GOT3 (cell line): ENCODE data around the gene INPP4B.

Experiments
- DNase-seq: peaks from one replicate; lab custom pipeline; 2025; ENCODE audit warnings: mixed read lengths; lab: John Stamatoyannopoulos, UW

Gene INPP4B

DNA sequence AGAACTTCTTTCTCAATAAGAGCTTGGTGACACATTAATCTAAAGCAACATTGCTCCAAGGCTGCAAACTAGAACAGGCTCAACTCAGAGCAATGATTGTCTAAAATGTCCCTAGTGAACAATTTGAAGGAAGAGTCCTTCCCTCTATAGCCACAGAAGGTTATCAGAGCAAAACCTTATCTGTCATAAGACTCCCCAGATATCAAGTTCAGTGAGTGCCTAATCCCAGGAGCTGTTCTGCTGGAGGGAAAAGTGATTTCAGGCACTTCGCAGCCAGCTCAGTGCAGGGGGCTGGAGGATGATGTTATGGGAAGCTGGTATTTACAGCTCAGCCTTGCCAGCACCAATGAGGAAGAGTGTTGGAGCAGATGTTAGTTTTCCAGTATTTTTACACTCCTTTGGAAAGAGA lies 497.5 kb downstream of the INPP4B start:
- DNase-seq: no peak

- DNase-seq: no peak
These were observed 498.9 kb downstream of the INPP4B start for GRCh38 chr4:142347241-142347640.

GRCh38 chr4:142345924-142346323 lies 500.2 kb downstream of the INPP4B start:
- DNase-seq: no peak

DNA sequence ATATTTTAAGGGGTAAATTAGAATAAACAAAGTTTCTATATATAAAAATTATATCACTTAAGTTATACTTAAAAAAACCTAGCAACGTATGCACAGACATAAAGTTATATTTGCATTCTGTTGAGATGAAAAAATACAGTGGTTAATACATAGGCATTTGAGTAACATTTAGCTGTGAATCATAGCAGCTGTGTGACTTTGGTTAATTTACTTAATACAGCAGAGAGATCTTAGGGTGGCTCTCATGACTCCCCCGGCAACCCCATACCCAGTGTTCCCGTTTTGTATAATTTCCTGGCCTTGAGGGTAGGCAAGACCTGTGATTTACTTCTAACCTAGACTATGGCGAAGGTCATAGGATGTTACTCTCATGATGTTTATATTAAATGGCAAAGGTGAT lies 504.8 kb downstream of the INPP4B start:
- no peak for DNase-seq

DNA sequence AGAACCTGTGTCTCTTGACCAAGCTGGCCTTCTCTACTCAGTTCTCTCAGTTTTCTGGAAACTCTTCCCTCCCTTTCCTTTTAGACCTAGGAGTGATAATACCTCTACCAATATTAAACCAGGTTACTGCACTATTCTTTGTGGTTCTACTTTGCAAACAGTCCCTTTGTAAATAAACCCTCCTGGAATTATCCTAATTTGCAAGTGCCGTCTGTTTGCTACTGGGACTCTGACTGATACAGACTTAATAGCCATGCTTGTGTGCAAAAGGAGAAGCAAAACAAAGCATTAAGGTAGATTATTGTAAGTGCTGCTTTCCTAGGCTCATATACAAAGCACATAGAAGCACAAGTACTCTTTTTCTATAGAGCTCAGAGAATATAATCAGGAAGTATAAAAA lies 507.0 kb downstream of the INPP4B start:
- DNase-seq: no peak

- DNase-seq: no peak
These were observed 509.7 kb downstream of the INPP4B start for GRCh38 chr4:142336251-142336934.

GRCh38 chr4:142334931-142335330 lies 511.2 kb downstream of the INPP4B start:
- no peak for DNase-seq

DNA sequence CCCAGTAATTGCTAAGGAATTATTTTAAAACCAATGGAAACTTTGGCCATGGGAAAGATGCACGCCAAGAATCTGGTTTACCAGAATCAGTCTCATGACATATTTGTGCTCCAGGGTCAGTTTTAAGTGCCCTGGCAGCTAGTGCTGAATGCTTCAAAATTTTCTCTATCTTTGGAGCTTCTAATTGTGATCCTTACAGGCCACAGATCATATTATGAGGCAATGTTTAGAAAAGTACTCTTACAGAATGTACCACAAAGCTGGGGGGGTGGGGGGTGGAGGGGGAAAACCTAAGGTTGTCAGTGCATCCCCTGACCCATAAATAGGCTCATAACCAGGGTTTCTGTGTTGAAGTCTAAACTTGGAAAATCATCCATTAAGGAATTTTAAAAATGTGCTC lies 514.5 kb downstream of the INPP4B start:
- no peak for DNase-seq

DNA sequence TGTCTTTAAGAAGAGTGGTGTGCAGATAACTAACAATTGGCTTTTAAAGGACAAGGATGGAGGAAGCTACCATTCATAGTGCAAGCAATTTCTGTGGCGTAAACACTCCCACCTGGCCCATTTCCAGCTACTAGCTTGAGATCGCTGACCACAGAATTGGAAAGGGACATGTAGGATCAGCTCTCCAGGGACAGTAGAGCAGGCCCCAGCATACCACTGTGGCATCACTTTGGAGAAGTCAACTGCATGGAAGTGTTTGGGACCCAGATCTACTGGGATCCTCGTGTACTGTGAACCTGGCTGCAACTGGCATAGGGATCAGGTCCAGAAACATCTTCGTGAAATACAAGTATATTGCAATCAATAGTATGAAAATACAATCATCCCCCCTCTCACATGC lies 515.0 kb downstream of the INPP4B start:
- no peak for DNase-seq

DNA sequence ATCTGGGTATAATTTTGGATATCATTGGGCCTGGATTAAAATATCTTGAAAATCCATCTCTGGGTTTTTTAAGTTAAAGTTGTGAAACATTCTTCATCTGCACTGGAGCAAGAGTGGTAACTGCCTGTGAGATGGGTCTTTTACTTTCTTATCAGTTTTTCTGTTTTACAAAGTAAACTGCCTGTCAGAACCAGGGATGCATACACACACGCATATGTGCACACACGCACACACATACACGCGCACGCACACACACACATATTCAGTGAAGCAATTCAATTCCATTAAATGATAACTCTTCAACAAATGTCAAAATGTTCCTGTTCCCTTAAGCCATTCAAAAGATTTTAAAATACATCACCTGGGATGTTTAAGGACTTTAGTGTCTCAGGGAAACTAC lies 515.8 kb downstream of the INPP4B start:
- no peak for DNase-seq

DNA sequence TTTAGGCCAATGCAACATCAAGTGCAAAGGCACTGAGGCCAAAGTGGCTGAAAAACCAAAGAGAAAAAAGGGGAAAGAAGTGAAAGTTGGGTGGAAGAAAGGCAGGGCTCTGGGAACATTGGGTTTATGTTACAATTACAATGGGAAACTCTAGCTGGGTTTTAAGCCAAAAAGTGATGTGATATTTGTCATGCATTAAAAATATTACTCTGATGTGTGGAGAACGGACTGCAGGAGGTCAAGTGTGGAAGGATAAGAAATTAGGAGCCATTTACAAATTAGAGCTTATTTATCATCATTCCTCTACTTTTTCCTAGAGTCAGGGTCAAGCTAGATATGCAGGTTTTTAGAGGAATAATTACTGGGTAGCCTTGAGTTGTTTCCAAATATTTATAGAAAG lies 516.8 kb downstream of the INPP4B start:
- no peak for DNase-seq

GRCh38 chr4:142326181-142326580 lies 519.9 kb downstream of the INPP4B start:
- no peak for DNase-seq

- DNase-seq: no peak
These were observed 521.5 kb downstream of the INPP4B start for GRCh38 chr4:142324572-142324971.

DNA sequence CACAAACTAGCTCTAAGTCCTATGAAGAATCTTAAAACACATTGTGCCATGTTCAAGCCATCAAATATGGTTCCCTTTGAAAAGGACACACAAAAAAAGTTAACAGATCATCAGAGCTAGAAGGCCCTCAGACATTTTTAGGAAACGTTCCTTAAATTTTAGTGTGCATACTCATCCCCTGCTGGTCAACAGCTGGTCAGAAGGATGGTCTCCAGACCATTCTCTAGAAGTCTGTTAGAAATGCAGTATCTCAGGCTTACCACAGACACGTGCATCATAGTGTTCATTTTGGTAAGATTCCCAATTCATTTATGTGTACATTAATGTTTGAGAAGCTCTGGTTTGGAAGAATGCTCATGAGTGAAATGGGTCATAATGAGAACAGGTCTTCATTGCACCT lies 523.1 kb downstream of the INPP4B start:
- no peak for DNase-seq

DNA sequence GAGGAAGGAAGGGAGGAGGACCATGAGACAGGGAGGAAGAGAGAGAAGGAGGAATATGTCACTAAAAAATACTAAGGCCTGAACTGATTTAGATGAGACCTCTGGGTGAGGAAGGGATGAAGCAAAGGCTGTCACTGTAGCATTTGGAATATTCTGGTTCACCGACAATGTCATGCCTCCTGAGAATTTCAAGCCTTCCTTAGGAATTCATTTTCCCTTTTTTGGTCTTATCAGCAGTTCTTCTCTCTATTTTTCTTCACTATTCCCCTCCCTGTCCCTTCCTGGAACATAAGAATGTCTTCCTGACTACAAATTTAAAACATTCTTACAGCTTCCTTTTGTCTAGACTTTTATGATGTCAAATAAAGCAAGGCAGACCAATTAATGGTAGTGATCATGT lies 527.8 kb downstream of the INPP4B start:
- DNase-seq: no peak

GRCh38 chr4:142316913-142317312 lies 529.2 kb downstream of the INPP4B start:
- no peak for DNase-seq

GRCh38 chr4:142316025-142316424 lies 530.1 kb downstream of the INPP4B start:
- DNase-seq: no peak

- no peak for DNase-seq
These were observed 531.4 kb downstream of the INPP4B start for GRCh38 chr4:142314686-142315085.

DNA sequence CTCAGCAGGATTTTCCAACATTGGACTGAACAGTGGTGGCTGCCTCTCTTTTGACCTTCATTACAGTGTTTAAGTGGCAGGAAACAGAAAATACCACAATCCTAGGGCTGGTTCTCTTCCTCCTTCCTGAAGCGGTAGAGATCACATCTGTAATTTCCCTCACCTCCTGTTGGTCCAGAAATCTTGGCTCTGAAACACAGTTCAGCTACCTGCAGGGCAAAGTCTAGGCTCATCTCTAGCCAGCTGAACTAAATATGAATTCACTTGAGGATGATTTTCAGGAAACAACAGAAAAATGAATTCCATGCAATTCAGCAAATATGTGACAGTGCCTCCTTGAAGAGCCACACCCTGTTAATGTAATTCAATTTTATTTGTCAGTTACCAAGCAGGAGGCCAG lies 531.9 kb downstream of the INPP4B start:
- DNase-seq: no peak

GRCh38 chr4:142312391-142312790 lies 533.7 kb downstream of the INPP4B start:
- DNase-seq: no peak

DNA sequence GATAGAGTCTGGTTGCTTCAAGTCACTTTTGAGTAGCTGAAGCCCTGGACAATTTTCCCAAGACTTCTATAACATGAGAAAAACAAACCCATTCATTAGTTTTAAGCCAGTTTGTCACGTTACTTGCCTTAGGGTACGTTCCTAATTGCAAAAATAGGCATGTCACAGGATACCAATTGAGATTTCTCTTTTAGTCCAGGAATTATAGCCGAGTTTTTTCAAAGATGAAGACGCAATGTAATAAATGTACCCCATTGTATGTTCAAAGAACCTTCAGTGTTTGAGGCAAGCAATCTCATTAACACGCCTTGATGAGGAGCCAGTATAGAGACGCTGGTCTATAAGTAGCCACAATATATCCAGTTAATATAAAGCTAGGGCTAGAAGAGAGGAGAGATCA lies 534.2 kb downstream of the INPP4B start:
- no peak for DNase-seq

GRCh38 chr4:142309772-142310171 lies 536.3 kb downstream of the INPP4B start:
- DNase-seq: no peak

- no peak for DNase-seq
These were observed 538.2 kb downstream of the INPP4B start for GRCh38 chr4:142307857-142308256.

- DNase-seq: no peak
These were observed 548.8 kb downstream of the INPP4B start for GRCh38 chr4:142297313-142297712.

- no peak for DNase-seq
These were observed 552.6 kb downstream of the INPP4B start for GRCh38 chr4:142293536-142293935.
